Esophagus muscularis mucosa (tissue), 4 donors: ENCODE data around the gene SNX1. TPM values are rescaled to one million over a fixed set of nuclear protein-coding genes. Genes with fewer than 3 reads are reported as not detected.

Experiments
- DNase-seq: peaks from one replicate; pipeline ENCODE4 v3.0.0-alpha.2; 2017; ENCODE audit errors: extremely low spot score
- H3K27ac ChIP-seq, 4 donors: fragments of 200-600 bp; sonication (generic); replicated peaks in 1 of 4; 1 replicate in 3 of 4; 2 replicates in 1 of 4; pipeline ENCODE4 v1.5.1; 2016 to 2019; ENCODE audit warnings: mild to moderate bottlenecking in 1 of 4
- H3K27me3 ChIP-seq, 4 donors: fragments of 200-600 bp; sonication (generic); one replicate each; pipeline versions ENCODE4 v1.5.1 to v1.6.0; 2016 to 2019
- H3K36me3 ChIP-seq, 4 donors: fragments of 200-600 bp; sonication (generic); one replicate each; pipeline ENCODE4 v1.5.1; 2016 to 2019
- H3K4me1 ChIP-seq, 4 donors: fragments of 200-600 bp; sonication (generic); one replicate each; pipeline ENCODE4 v1.5.1; 2016 to 2019
- H3K4me3 ChIP-seq, 4 donors: fragments of 200-600 bp; sonication (generic); 1 replicate in 2 of 4; 2 replicates in 2 of 4; pipeline ENCODE4 v1.5.1; 2016 to 2019; ENCODE audit warnings: mild to moderate bottlenecking in 4 of 4, moderate library complexity in 1 of 4
- H3K9me3 ChIP-seq, 4 donors: fragments of 200-600 bp; sonication (generic); 1 replicate in 3 of 4; 2 replicates in 1 of 4; pipeline ENCODE4 v1.5.1; 2016 to 2019
- CTCF ChIP-seq, 3 experiments: fragments of 200-600 bp in 2 of 3; fragments of 450-650 bp in 1 of 3; sonication (generic) in 2 of 3; IDR thresholded peaks; one replicate each; pipeline ENCODE4 v1.5.1; 2017 to 2019; ENCODE audit warnings: antibody characterized with exemption in 3 of 3, mild to moderate bottlenecking in 2 of 3, moderate library complexity in 1 of 3
- EP300 ChIP-seq: sonication (generic); formaldehyde crosslinking; IDR thresholded peaks from one replicate; pipeline ENCODE4 v1.6.1; 2017; ENCODE audit warnings: antibody characterized with exemption
- POLR2A ChIP-seq: fragments of 450-650 bp; IDR thresholded peaks from one replicate; pipeline ENCODE4 v1.6.1; 2017; ENCODE audit warnings: antibody characterized with exemption, moderate library complexity, mild to moderate bottlenecking, low read depth
- POLR2AphosphoS5 ChIP-seq, 2 donors: sonication (generic); formaldehyde crosslinking; IDR thresholded peaks; one replicate each; pipeline ENCODE4 v1.6.1; 2017; ENCODE audit warnings: antibody characterized with exemption in 2 of 2
- WGBS: methylation state at CpG from one replicate; pipeline ENCODE4 v1.1.5; 2018; 5-methylcytosine and 5-hydroxymethylcytosine counted together
- intact Hi-C: fragments of 100-400 bp; cut with DNase I; formaldehyde crosslinking; loops from one replicate; pipeline ENCODE4 v1.15.1; 2023
- total RNA-seq, 4 donors: library from RNA; depleted of rRNA; stranded (reverse); fragments of >200 nt; gene quantifications; one replicate each; pipeline versions ENCODE4 v1.1.0 to v1.2.1, GENCODE V29; 2016

SNX1 gene
- total RNA-seq, 4 donors from 2014 or later = 79.4 to 93.0 (median 87.5) TPM

- intact Hi-C loops = loop anchor here (5.0 to 10.0 kb wide), 2 partner anchors 195 to 222 kb away; partner anchors contain the start of genes CSNK1G1, PCLAF and TRIP4
- TF ChIP-seq POLR2A (no peak), POLR2AphosphoS5 (IDR thresholded peaks at IDR 0.05) (no peak), CTCF (IDR thresholded peaks at IDR 0.05) (no peak), EP300 (no peak)
- peaks cover 46 to 56% (median 52%) of the 10 kb centered on the region in 4 donors for H3K4me1 ChIP-seq
- 4% methylated on average over 12 of the region's 21 CpGs for WGBS
- peak overlapping the region; percentile 80 to 90 (median 86) for H3K27ac ChIP-seq
- no peaks in the 10 kb centered on the region for H3K27me3 ChIP-seq
- DNase-seq = no peak
- H3K36me3 ChIP-seq = peaks cover 35 to 43% (median 42%) of the 10 kb centered on the region in 4 donors
- H3K9me3 ChIP-seq = no peaks in the 10 kb centered on the region
- H3K4me3 ChIP-seq = peak overlapping the region; percentile 75 to 84 (median 82)
Observed at GRCh38 chr15:64162478-64162868, 66.7 kb downstream of the SNX1 start.

GRCh38 chr15:64162869-64163658 is 67.3 kb downstream of the SNX1 start, which contains the start of gene PPIB:
Gene PPIB (minus strand): TSS chr15:64163022. CDS start chr15:64162986, 36 bp downstream.
- H3K27ac ChIP-seq = peak within 1 kb of the TSS; percentile 80 to 90 (median 86)
- H3K4me3 ChIP-seq = peak within 1 kb of the TSS; percentile 75 to 84 (median 82)
- H3K4me1 ChIP-seq = peaks cover 46 to 53% (median 49%) of the 10 kb centered on the region in 4 donors
- no peak for TF ChIP-seq EP300
- TF ChIP-seq POLR2AphosphoS5 (IDR thresholded peaks at IDR 0.05) = peak; percentile 84 to 93
- TF ChIP-seq POLR2A = peak; percentile 80
- peak in 2 of 3 experiments; percentile 52 to 57 for TF ChIP-seq CTCF (IDR thresholded peaks at IDR 0.05)
- no peaks in the 10 kb centered on the region for H3K9me3 ChIP-seq
- intact Hi-C loops = loop anchor here (5.0 to 10.0 kb wide), 2 partner anchors 194 to 222 kb away; partner anchors contain the start of genes CSNK1G1, PCLAF and TRIP4
- WGBS = under 1% methylated on average over 22 of the region's 69 CpGs
- peaks cover 30 to 38% (median 36%) of the 10 kb centered on the region in 4 donors for H3K36me3 ChIP-seq
- DNase-seq = peak; percentile 99
- no peaks in the 10 kb centered on the region for H3K27me3 ChIP-seq

GRCh38 chr15:64163659-64164362 is 68.0 kb downstream of the SNX1 start:
- intact Hi-C loops = loop anchor here (5.0 to 10.0 kb wide), 2 partner anchors 193 to 221 kb away; partner anchors contain the start of genes CSNK1G1, PCLAF and TRIP4
- Histone ChIP-seq H3K36me3 (peaks cover 22 to 30% (median 28%) of the 10 kb centered on the region in 4 donors), H3K27me3 (no peaks in the 10 kb centered on the region), H3K9me3 (no peaks in the 10 kb centered on the region), H3K4me1 (peaks cover 39 to 46% (median 41%) of the 10 kb centered on the region in 4 donors), H3K4me3 (peak overlapping the region; percentile 75 to 84 (median 82)), H3K27ac (peak overlapping the region; percentile 80 to 90 (median 86))
- TF ChIP-seq EP300 (no peak), POLR2A (no peak), CTCF (IDR thresholded peaks at IDR 0.05) (no peak), POLR2AphosphoS5 (IDR thresholded peaks at IDR 0.05) (no peak)
- DNase-seq = no peak
- WGBS = 52% methylated on average over 14 of the region's 14 CpGs

- H3K9me3 ChIP-seq = no peaks in the 10 kb centered on the region
- no peaks in the 10 kb centered on the region for H3K27me3 ChIP-seq
- H3K4me1 ChIP-seq = peaks cover 34 to 40% (median 35%) of the 10 kb centered on the region in 4 donors
- H3K27ac ChIP-seq = no peak overlapping the region
- TF ChIP-seq EP300 (no peak), POLR2AphosphoS5 (IDR thresholded peaks at IDR 0.05) (no peak), POLR2A (no peak), CTCF (IDR thresholded peaks at IDR 0.05) (no peak)
- no peak overlapping the region for H3K4me3 ChIP-seq
- intact Hi-C loops = loop anchor here (5.0 to 10.0 kb wide), 2 partner anchors 193 to 220 kb away; partner anchors contain the start of genes CSNK1G1, PCLAF and TRIP4
- peaks cover 16 to 24% (median 22%) of the 10 kb centered on the region in 4 donors for H3K36me3 ChIP-seq
- no peak for DNase-seq
- WGBS = 96% methylated on average over 4 of the region's 4 CpGs
Observed at GRCh38 chr15:64164436-64164835, 68.7 kb downstream of the SNX1 start.
